ENCODE measurements around the gene C5orf58.
A peak's percentile ranks its signal among the peaks of the same experiment; 100 is the strongest.

C5orf58 gene

GRCh38 chr5:170294556-170294955, 61.8 kb downstream of the C5orf58 start:
- Histone ChIP-seq H3K27ac (ENCODE audit: low read length) (peak overlapping the region; percentile 95), H3K4me1 (ENCODE audit: insufficient read depth, low read length) (peaks cover 70% of the 10 kb centered on the region), H4K20me1 (ENCODE audit: insufficient read depth, low read length) (peaks cover 33% of the 10 kb centered on the region), H2AFZ (ENCODE audit: low read depth, low read length) (no peak overlapping the region), H3K27me3 (ENCODE audit: insufficient read depth, low read length, poor library complexity) (no peaks in the 10 kb centered on the region), H3K79me2 (ENCODE audit: insufficient read depth, low read length) (peaks cover 92% of the 10 kb centered on the region), H3K36me3 (ENCODE audit: insufficient read depth, low read length) (peaks cover 60% of the 10 kb centered on the region), H3K4me3 (ENCODE audit: low read depth in 1 of 2, low read length in 2 of 2) (peak overlapping the region in 1 of 2 experiments; percentile 71; a peak in 2 of 4 replicates), H3K9ac (ENCODE audit: low read depth, low read length) (peak overlapping the region; percentile 74), H3K4me2 (ENCODE audit: insufficient read depth, low read length) (peak overlapping the region; percentile 78), H3K9me3 (ENCODE audit: insufficient read depth, low read length, severe bottlenecking) (no peaks in the 10 kb centered on the region)
- DNase-seq (no peak), ATAC-seq (ENCODE audit: insufficient read depth, low read depth) (no peak)
- no peak for TF ChIP-seq EZH2 (IDR thresholded peaks at IDR 0.05; ENCODE audit: borderline replicate concordance, low read depth, low read length, severe bottlenecking)
- TF ChIP-seq, protein P1, sequence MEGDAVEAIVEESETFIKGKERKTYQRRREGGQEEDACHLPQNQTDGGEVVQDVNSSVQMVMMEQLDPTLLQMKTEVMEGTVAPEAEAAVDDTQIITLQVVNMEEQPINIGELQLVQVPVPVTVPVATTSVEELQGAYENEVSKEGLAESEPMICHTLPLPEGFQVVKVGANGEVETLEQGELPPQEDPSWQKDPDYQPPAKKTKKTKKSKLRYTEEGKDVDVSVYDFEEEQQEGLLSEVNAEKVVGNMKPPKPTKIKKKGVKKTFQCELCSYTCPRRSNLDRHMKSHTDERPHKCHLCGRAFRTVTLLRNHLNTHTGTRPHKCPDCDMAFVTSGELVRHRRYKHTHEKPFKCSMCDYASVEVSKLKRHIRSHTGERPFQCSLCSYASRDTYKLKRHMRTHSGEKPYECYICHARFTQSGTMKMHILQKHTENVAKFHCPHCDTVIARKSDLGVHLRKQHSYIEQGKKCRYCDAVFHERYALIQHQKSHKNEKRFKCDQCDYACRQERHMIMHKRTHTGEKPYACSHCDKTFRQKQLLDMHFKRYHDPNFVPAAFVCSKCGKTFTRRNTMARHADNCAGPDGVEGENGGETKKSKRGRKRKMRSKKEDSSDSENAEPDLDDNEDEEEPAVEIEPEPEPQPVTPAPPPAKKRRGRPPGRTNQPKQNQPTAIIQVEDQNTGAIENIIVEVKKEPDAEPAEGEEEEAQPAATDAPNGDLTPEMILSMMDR (IDR thresholded peaks at IDR 0.05; ENCODE audit: borderline replicate concordance, extremely low read depth, low read length, poor library complexity, severe bottlenecking), result no peak
